Endothelial cell of umbilical vein (primary cell): Measurements from ENCODE around the gene PLXNB3. TPM values are rescaled to one million over a fixed set of nuclear protein-coding genes. Genes with fewer than 3 reads are reported as not detected.

Source experiments
- BruUV-seq: library from RNA; stranded (reverse); fragments of 400-500 nt; replicated peaks from 2 replicates; lab custom pipeline; 2021; lab: Mats Ljungman, UMichigan
- CTCF ChIA-PET: fragments of 300-600, 350-600 bp; sonication (Branson Sonifier 250); formaldehyde crosslinking; loops from one replicate; lab custom pipeline; 2021; ENCODE audit warnings: antibody characterized with exemption, inconsistent platforms; lab: Charles Lee
- POLR2A ChIA-PET: fragments of 300-600, 350-600 bp; sonication (Branson Sonifier 250); formaldehyde crosslinking; loops from one replicate; lab custom pipeline; 2021; ENCODE audit warnings: antibody characterized with exemption, inconsistent platforms; lab: Charles Lee
- DNase-seq: peaks from one replicate; pipeline ENCODE4 v3.0.0-alpha.2; 2011; ENCODE audit warnings: low read depth, low spot score
- FAIRE-seq: peaks from 2 replicates; lab custom pipeline; 2011; peaks lifted over from hg19 to GRCh38; lab: Jason Lieb, UNC
- H2AFZ ChIP-seq: 2 replicates; pipeline ENCODE4 v1.6.0; 2012; ENCODE audit warnings: low read depth, low read length, control low read depth, inconsistent platforms
- H3K27ac ChIP-seq: 2 replicates; pipeline ENCODE4 v1.5.1; 2011; ENCODE audit warnings: low read depth, mild to moderate bottlenecking, control low read depth, low read length, moderate library complexity; ENCODE audit not compliant: insufficient read depth
- H3K27me3 ChIP-seq, 2 experiments: 2 replicates each; pipeline versions ENCODE4 v1.6.0 to v1.6.1; 2011; ENCODE audit warnings: low read length in 2 of 2, mixed read lengths in 1 of 2; ENCODE audit not compliant: control insufficient read depth in 2 of 2, insufficient read depth in 2 of 2
- H3K36me3 ChIP-seq, 2 experiments: 2 replicates in 1 of 2; 3 replicates in 1 of 2; pipeline ENCODE4 v1.5.1; 2011; ENCODE audit warnings: low read length in 2 of 2, mild to moderate bottlenecking in 1 of 2, moderate library complexity in 1 of 2; ENCODE audit not compliant: control insufficient read depth in 2 of 2, insufficient read depth in 2 of 2; ENCODE audit errors: extremely low read depth in 1 of 2
- H3K4me1 ChIP-seq: 3 replicates; pipeline ENCODE4 v1.5.1; 2011; ENCODE audit warnings: mild to moderate bottlenecking, low read length; ENCODE audit not compliant: control insufficient read depth, insufficient read depth; ENCODE audit errors: extremely low read depth
- H3K4me2 ChIP-seq: 2 replicates; pipeline ENCODE4 v1.6.1; 2011; ENCODE audit warnings: low read length, control low read depth, mixed read lengths; ENCODE audit not compliant: insufficient read depth
- H3K4me3 ChIP-seq, 3 experiments: fragments of 200-600 bp in 1 of 3; sonication (generic), shearing (Covaris generic) in 1 of 3; replicated peaks in 1 of 3; 2 replicates each; pipeline ENCODE4 v1.5.1; 2011 to 2016; ENCODE audit warnings: control low read depth in 3 of 3, low read length in 3 of 3, mild to moderate bottlenecking in 2 of 3, inconsistent platforms in 1 of 3, low read depth in 1 of 3, moderate library complexity in 1 of 3; ENCODE audit not compliant: insufficient read depth in 1 of 3
- H3K79me2 ChIP-seq: 2 replicates; pipeline ENCODE4 v1.6.0; 2012; ENCODE audit warnings: low read length, inconsistent platforms; ENCODE audit not compliant: control insufficient read depth, insufficient read depth
- H3K9ac ChIP-seq: replicated peaks from 2 replicates; pipeline ENCODE3; 2011; ENCODE audit warnings: low read length, control low read depth; ENCODE audit not compliant: insufficient read depth; ENCODE audit errors: extremely low read depth
- H3K9me1 ChIP-seq: replicated peaks from 3 replicates; pipeline ENCODE4 v1.6.0; 2011; ENCODE audit warnings: mild to moderate bottlenecking, low read length; ENCODE audit not compliant: control insufficient read depth, insufficient read depth; ENCODE audit errors: extremely low read depth
- H3K9me3 ChIP-seq: replicated peaks from 2 replicates; pipeline ENCODE4 v1.5.1; 2012; ENCODE audit warnings: low read length, inconsistent platforms; ENCODE audit not compliant: control insufficient read depth, insufficient read depth
- H4K20me1 ChIP-seq: replicated peaks from 2 replicates; pipeline ENCODE3; 2011; ENCODE audit warnings: mild to moderate bottlenecking, low read length; ENCODE audit not compliant: control insufficient read depth, insufficient read depth; ENCODE audit errors: extremely low read depth
- EZH2 ChIP-seq: IDR thresholded peaks from 2 replicates; pipeline ENCODE4 v1.6.1; 2012; ENCODE audit warnings: borderline replicate concordance, low read depth, mild to moderate bottlenecking, moderate library complexity, low read length, inconsistent platforms; ENCODE audit not compliant: severe bottlenecking
- FOS ChIP-seq: IDR thresholded peaks from 2 replicates; pipeline ENCODE4 v1.6.1; 2011; ENCODE audit warnings: mild to moderate bottlenecking, low read length, moderate library complexity, borderline replicate concordance; ENCODE audit not compliant: insufficient read depth
- GATA2 ChIP-seq: IDR thresholded peaks from 2 replicates; pipeline ENCODE4 v1.7.0; 2011; ENCODE audit warnings: low read depth, mild to moderate bottlenecking, moderate library complexity, mixed read lengths, low read length; ENCODE audit not compliant: insufficient read length, insufficient read depth
- JUN ChIP-seq: IDR thresholded peaks from 2 replicates; pipeline ENCODE4 v1.6.1; 2011; ENCODE audit warnings: borderline replicate concordance, low read depth; ENCODE audit not compliant: insufficient read length, insufficient read depth
- MYC ChIP-seq: IDR thresholded peaks from one replicate; pipeline ENCODE4 v1.6.1; 2011; ENCODE audit warnings: mild to moderate bottlenecking, low read depth, low read length
- POLR2A ChIP-seq: IDR thresholded peaks from 2 replicates; pipeline ENCODE4 v1.6.1; 2012; ENCODE audit warnings: low read depth, mild to moderate bottlenecking, control low read depth, low read length
- POLR2AphosphoS5 ChIP-seq: IDR thresholded peaks from 2 replicates; pipeline ENCODE4 v1.6.1; 2012; ENCODE audit warnings: low read depth, mild to moderate bottlenecking, control low read depth, low read length, moderate library complexity; ENCODE audit not compliant: insufficient read depth
- dilution Hi-C: fragments of 300-500 bp; cut with MboI; formaldehyde crosslinking; loops from one replicate; pipeline ENCODE4 v1.15.0; 2019; ENCODE audit warnings: low sequenced_read_pairs; ENCODE audit not compliant: extremely low pct_ligation_motif_present
- intact Hi-C: fragments of 100-400 bp; cut with micrococcal nuclease; formaldehyde crosslinking; loops from one replicate; pipeline ENCODE4 v1.10.0; 2022
- polyA plus RNA-seq, 4 experiments: library from polyadenylated mRNA; depleted of rRNA in 3 of 4; stranded (reverse) in 3 of 4; unstranded in 1 of 4; fragments of >200 nt; gene quantifications; 2 replicates each; pipeline versions ENCODE4 v1.2.1 to v1.2.3, GENCODE V29; 2011 to 2012; ENCODE audit warnings: missing spikeins in 1 of 4
- total RNA-seq: library from RNA; stranded (reverse); gene quantifications from 2 replicates; pipeline ENCODE4 v1.2.3, GENCODE V29; 2021
- TF ChIP-seq, protein P1 (sequence below): IDR thresholded peaks from 2 replicates; pipeline ENCODE4 v1.6.1; 2011; ENCODE audit not compliant: insufficient read depth, insufficient read length
- TF ChIP-seq, protein P2 (sequence below), 2 donors: IDR thresholded peaks; 1 replicate in 1 of 2; 2 replicates in 1 of 2; pipeline ENCODE4 v1.5.1; 2011; ENCODE audit warnings: low read length in 2 of 2, mild to moderate bottlenecking in 2 of 2, moderate library complexity in 2 of 2, control low read depth in 1 of 2, inconsistent platforms in 1 of 2, low read depth in 1 of 2; ENCODE audit not compliant: insufficient read depth in 1 of 2; ENCODE audit errors: extremely low read depth in 1 of 2

Gene PLXNB3
- total and polyA plus RNA-seq, 2 donors (not counting 3 experiments of a cell fraction or from before 2014, with no cell fraction given) = 19.0 to 31.4 TPM

DNA sequence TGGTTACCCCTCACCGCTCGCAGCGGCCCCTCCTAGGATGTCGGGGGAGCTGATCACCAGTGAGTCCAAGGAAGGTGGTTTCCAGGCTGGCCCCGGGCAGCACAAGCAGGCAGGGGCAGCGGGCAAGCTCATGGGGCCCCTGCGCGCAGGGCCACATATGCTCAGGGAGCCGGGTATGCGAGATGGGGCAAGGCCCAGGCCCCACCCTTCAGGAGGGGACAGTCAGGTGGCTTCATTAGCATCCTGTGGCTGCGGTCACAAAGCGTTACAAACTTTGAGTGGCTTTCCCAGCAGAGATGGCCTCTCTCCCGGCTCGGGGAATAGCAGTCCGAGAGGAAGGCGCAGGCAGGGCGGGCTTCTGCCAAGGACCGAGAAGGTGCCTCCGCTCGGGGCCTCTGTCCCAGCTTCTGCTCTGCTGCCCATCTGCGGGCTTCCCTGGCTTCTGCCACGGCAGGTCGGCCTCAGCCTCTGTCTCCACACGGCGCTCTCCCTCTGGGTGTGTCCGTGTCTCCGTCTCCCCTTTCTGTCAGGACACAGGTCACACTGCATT is 25.9 kb upstream of the PLXNB3 start:
- Histone ChIP-seq H4K20me1 (no peaks in the 10 kb centered on the region), H3K27me3 (no peaks in the 10 kb centered on the region), H3K9me1 (no peaks in the 10 kb centered on the region), H3K9me3 (no peaks in the 10 kb centered on the region), H3K27ac (no peak overlapping the region), H3K4me2 (no peak overlapping the region), H3K4me1 (no peaks in the 10 kb centered on the region), H3K36me3 (no peaks in the 10 kb centered on the region), H2AFZ (no peak overlapping the region), H3K79me2 (no peaks in the 10 kb centered on the region), H3K9ac (no peak overlapping the region), H3K4me3 (no peak overlapping the region)
- CTCF ChIA-PET = no interaction called here
- intact Hi-C loops = no loop called here
- DNase-seq (no peak), FAIRE-seq (no peak)
- BruUV-seq = no TSS peak
- no peak for TF ChIP-seq GATA2
- TF ChIP-seq, protein P1, sequence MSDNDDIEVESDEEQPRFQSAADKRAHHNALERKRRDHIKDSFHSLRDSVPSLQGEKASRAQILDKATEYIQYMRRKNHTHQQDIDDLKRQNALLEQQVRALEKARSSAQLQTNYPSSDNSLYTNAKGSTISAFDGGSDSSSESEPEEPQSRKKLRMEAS = no peak
- no peak for TF ChIP-seq EZH2
- TF ChIP-seq, protein P2, sequence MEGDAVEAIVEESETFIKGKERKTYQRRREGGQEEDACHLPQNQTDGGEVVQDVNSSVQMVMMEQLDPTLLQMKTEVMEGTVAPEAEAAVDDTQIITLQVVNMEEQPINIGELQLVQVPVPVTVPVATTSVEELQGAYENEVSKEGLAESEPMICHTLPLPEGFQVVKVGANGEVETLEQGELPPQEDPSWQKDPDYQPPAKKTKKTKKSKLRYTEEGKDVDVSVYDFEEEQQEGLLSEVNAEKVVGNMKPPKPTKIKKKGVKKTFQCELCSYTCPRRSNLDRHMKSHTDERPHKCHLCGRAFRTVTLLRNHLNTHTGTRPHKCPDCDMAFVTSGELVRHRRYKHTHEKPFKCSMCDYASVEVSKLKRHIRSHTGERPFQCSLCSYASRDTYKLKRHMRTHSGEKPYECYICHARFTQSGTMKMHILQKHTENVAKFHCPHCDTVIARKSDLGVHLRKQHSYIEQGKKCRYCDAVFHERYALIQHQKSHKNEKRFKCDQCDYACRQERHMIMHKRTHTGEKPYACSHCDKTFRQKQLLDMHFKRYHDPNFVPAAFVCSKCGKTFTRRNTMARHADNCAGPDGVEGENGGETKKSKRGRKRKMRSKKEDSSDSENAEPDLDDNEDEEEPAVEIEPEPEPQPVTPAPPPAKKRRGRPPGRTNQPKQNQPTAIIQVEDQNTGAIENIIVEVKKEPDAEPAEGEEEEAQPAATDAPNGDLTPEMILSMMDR (IDR thresholded peaks at IDR 0.05; ENCODE audit: extremely low read depth in 1 of 2, insufficient read depth in 1 of 2, low read depth in 1 of 2, low read length in 2 of 2) = no peak
- no peak for TF ChIP-seq MYC
- no peak for TF ChIP-seq POLR2A
- TF ChIP-seq FOS = no peak
- TF ChIP-seq JUN = no peak
- no peak for TF ChIP-seq POLR2AphosphoS5
- POLR2A ChIA-PET = no interaction called here
- dilution Hi-C loops = no loop called here
